NCI-H446 treated with DMSO at 0.1 percent for 48 hours (cell line): Measurements from ENCODE around the gene MYBPH.
A peak's percentile ranks its signal among the peaks of the same experiment; 100 is the strongest.

ENCODE experiments used
- DNase-seq: peaks from one replicate; lab custom pipeline; 2025; lab: John Stamatoyannopoulos, UW

MYBPH gene

GRCh38 chr1:203166192-203166940 lies 9.3 kb downstream of the MYBPH start:
- DNase-seq, result no peak

- DNase-seq, result no peak
Observed at GRCh38 chr1:203165800-203166161, 9.8 kb downstream of the MYBPH start.

GRCh38 chr1:203165101-203165799 lies 10.4 kb downstream of the MYBPH start:
- no peak for DNase-seq

GRCh38 chr1:203163891-203164635 lies 11.6 kb downstream of the MYBPH start:
- no peak for DNase-seq

GRCh38 chr1:203162403-203162802 lies 13.2 kb downstream of the MYBPH start:
- no peak for DNase-seq

- no peak for DNase-seq
Observed at GRCh38 chr1:203161703-203162102, 13.9 kb downstream of the MYBPH start.

GRCh38 chr1:203161175-203161574 lies 14.5 kb downstream of the MYBPH start:
- DNase-seq, result no peak

- no peak for DNase-seq
Observed at GRCh38 chr1:203159844-203160243, 15.8 kb downstream of the MYBPH start.

- peak; percentile 20 for DNase-seq
Observed at GRCh38 chr1:203158960-203159665, 16.5 kb downstream of the MYBPH start.

GRCh38 chr1:203158423-203158822 lies 17.2 kb downstream of the MYBPH start:
- DNase-seq, result no peak

GRCh38 chr1:203156280-203156679 lies 19.3 kb downstream of the MYBPH start:
- no peak for DNase-seq

- no peak for DNase-seq
Observed at GRCh38 chr1:203153989-203154821, 21.4 kb downstream of the MYBPH start.

- DNase-seq, result no peak
Observed at GRCh38 chr1:203153051-203153988, 22.3 kb downstream of the MYBPH start.

- DNase-seq, result peak; percentile 32
Observed at GRCh38 chr1:203152158-203153034, 23.2 kb downstream of the MYBPH start.

- DNase-seq, result no peak
Observed at GRCh38 chr1:203151362-203152157, 24.1 kb downstream of the MYBPH start.

- no peak for DNase-seq
Observed at GRCh38 chr1:203150511-203151297, 24.9 kb downstream of the MYBPH start.

GRCh38 chr1:203149188-203149840 lies 26.3 kb downstream of the MYBPH start:
- no peak for DNase-seq
